Upper lobe of right lung (tissue), 1 donor: Measurements from ENCODE around the gene SHB. TPM values are rescaled to one million over a fixed set of nuclear protein-coding genes. Genes with fewer than 3 reads are reported as not detected.
A peak's percentile ranks its signal among the peaks of the same experiment; 100 is the strongest.

Experiments
- ATAC-seq: fragments of 200-7000 bp; cut with Tn5 transposase; one replicate; pipeline ENCODE4 v1.9.1; 2020; ENCODE audit warnings: mild to moderate bottlenecking, moderate library complexity
- DNase-seq: peaks from one replicate; pipeline ENCODE4 v3.0.0-alpha.2; 2020
- H3K27ac ChIP-seq: fragments of 200-600 bp; one replicate; pipeline ENCODE4 v1.8.0; 2022
- H3K27me3 ChIP-seq: fragments of 200-600 bp; one replicate; pipeline ENCODE4 v1.8.0; 2022; ENCODE audit warnings: mild to moderate bottlenecking
- H3K36me3 ChIP-seq: fragments of 200-600 bp; one replicate; pipeline ENCODE4 v1.8.0; 2022
- H3K4me1 ChIP-seq: fragments of 200-600 bp; one replicate; pipeline ENCODE4 v1.8.0; 2022
- H3K4me3 ChIP-seq: fragments of 200-600 bp; one replicate; pipeline ENCODE4 v1.8.0; 2022; ENCODE audit warnings: mild to moderate bottlenecking
- H3K9me3 ChIP-seq: fragments of 200-600 bp; one replicate; pipeline ENCODE4 v1.8.0; 2022
- CTCF ChIP-seq: fragments of 200-600 bp; IDR thresholded peaks from one replicate; pipeline ENCODE4 v1.8.0; 2022; ENCODE audit warnings: antibody characterized with exemption
- intact Hi-C: fragments of 100-400 bp; cut with DNase I; formaldehyde crosslinking; loops from one replicate; pipeline ENCODE4 v1.11.0; 2022
- total RNA-seq: library from RNA; stranded (reverse); fragmentation: NEBNext Ultra II Directional; extraction: Animal tissue kit (Norgen Biotek cat#: 25700); gene quantifications from one replicate; pipeline ENCODE4 v1.2.1, GENCODE V29; 2021
- donor health status: DM: no; HTN: yes; CAD: no; lungs with severe emphysema.

The SHB gene
- total RNA-seq, 1 donor from 2014 or later: 33.4 TPM

DNA sequence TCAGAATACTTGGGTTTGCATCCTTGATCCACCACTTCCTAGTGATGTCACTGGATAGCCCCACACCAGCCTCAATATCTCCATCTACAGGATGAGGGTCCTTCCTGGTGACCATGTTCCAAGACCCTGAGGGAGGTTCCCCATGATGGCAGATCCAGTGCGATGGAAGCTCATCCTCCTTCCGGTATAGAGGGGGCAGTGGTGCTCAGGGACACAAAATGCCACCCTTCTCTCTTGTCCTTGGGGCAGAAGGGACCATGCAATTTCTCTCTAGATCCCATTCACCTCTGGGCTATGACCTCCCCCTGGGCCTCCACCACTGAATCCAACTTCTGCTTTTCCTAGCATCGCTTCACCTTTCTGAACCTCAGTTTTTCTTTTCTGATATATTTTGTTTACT, 159.7 kb downstream of the SHB start:
- H3K4me1 ChIP-seq: peaks cover 13% of the 10 kb centered on the region
- peak overlapping the region; percentile 38 for H3K27ac ChIP-seq
- intact Hi-C loops: no loop called here
- ATAC-seq (no peak), DNase-seq (no peak)
- no peaks in the 10 kb centered on the region for H3K36me3 ChIP-seq
- no peaks in the 10 kb centered on the region for H3K27me3 ChIP-seq
- H3K9me3 ChIP-seq: no peaks in the 10 kb centered on the region
- H3K4me3 ChIP-seq: no peak overlapping the region
- TF ChIP-seq CTCF: no peak

GRCh38 chr9:37908698-37909186, 160.3 kb downstream of the SHB start:
- no peak for TF ChIP-seq CTCF
- ATAC-seq: peak; percentile 62

DNA sequence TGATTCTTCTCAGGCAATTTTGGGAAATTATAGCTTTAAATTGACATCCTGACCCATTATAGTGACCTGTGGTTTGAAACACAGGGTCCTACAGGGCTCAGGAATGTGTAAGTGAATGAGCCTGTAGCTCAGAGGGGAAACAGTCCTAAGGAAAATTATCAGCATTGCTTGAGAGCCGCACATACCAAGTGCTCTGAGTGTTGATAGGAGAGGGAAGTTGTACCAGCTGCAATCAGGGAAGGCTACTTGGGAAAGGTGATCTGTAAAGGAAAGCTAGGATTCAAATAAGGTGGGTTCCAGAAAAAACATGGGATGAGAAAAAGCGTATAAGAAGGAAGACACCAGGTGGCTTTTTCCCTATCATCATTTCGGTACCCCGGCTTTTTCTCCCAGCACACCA, 160.7 kb downstream of the SHB start:
- no peak for ATAC-seq
- H3K27ac ChIP-seq: peak overlapping the region; percentile 25
- intact Hi-C loops: no loop called here

More at GRCh38 chr9:37908698-37909186, 160.3 kb downstream of the SHB start:
- no peaks in the 10 kb centered on the region for H3K36me3 ChIP-seq
- H3K4me1 ChIP-seq: peaks cover 13% of the 10 kb centered on the region
- H3K9me3 ChIP-seq: no peaks in the 10 kb centered on the region
- H3K27me3 ChIP-seq: no peaks in the 10 kb centered on the region
- peak overlapping the region; percentile 38 for H3K27ac ChIP-seq
- intact Hi-C loops: no loop called here
- no peak for DNase-seq
- H3K4me3 ChIP-seq: no peak overlapping the region

GRCh38 chr9:37906312-37907239, 162.5 kb downstream of the SHB start:
- intact Hi-C loops: no loop called here
- TF ChIP-seq CTCF: no peak
- Histone ChIP-seq H3K27me3 (no peaks in the 10 kb centered on the region), H3K27ac (no peak overlapping the region), H3K4me3 (no peak overlapping the region), H3K4me1 (peaks cover 28% of the 10 kb centered on the region), H3K9me3 (no peaks in the 10 kb centered on the region), H3K36me3 (no peaks in the 10 kb centered on the region)
- DNase-seq (no peak), ATAC-seq (no peak)

More for the DNA sequence above, 160.7 kb downstream of the SHB start:
- H3K4me3 ChIP-seq: no peak overlapping the region
- no peaks in the 10 kb centered on the region for H3K36me3 ChIP-seq
- DNase-seq: no peak
- no peaks in the 10 kb centered on the region for H3K9me3 ChIP-seq
- no peaks in the 10 kb centered on the region for H3K27me3 ChIP-seq
- peaks cover 13% of the 10 kb centered on the region for H3K4me1 ChIP-seq
- TF ChIP-seq CTCF: no peak

DNA sequence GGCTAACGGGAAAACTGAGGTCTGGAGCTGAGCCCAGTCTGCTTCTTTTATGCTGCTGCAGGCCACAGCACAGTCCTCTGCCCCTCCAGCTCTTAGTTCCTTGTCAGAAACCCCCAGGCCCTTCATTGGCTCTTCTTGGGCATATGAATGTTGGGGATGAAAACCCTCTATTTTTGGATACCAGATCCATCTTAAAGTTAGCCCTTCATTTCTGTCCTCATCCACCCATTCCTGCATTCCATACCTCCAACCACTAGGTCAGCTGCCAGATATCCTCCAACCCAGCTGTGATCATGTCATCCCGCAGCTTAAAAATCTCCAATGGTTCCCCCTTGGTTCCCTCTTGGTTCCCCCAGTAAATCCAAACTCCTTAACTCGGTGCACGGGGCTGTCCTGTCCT, 163.3 kb downstream of the SHB start:
- Histone ChIP-seq H3K4me3 (no peak overlapping the region), H3K27me3 (no peaks in the 10 kb centered on the region), H3K36me3 (no peaks in the 10 kb centered on the region), H3K27ac (no peak overlapping the region), H3K4me1 (peaks cover 28% of the 10 kb centered on the region), H3K9me3 (no peaks in the 10 kb centered on the region)
- DNase-seq: no peak
- TF ChIP-seq CTCF: no peak
- ATAC-seq: no peak
- intact Hi-C loops: no loop called here
